Spleen (tissue), 7 donors: ENCODE measurements around the gene SULF2.

Source experiments
- CTCF ChIP-seq, 11 experiments: fragments of 200-600 bp in 7 of 11; fragments of 450-650 bp in 4 of 11; sonication (generic) in 4 of 11; IDR thresholded peaks in 8 of 11; conservative IDR thresholded peaks in 3 of 11; 1 replicate in 7 of 11; 2 replicates in 4 of 11; pipeline versions ENCODE4 v1.4.0 to v1.8.0; 2016 to 2021; ENCODE audit warnings: antibody characterized with exemption in 11 of 11, inconsistent platforms in 4 of 11, mild to moderate bottlenecking in 1 of 11
- POLR2AphosphoS5 ChIP-seq, 3 donors: sonication (generic); formaldehyde crosslinking; IDR thresholded peaks; one replicate each; pipeline ENCODE4 v1.5.1; 2017; ENCODE audit warnings: antibody characterized with exemption in 3 of 3
- donor health status: DM: no; HTN: no; CAD: no; lungs with moderate emphysema.
- donor health status: DM: no; HTN: no; CAD: no.
- donor health status: DM: no; HTN: no; CAD: no.

- TF ChIP-seq CTCF (IDR thresholded peaks at IDR 0.05 in 8 of 11, conservative IDR thresholded peaks at IDR 0.05 in 3 of 11) (no peak), POLR2AphosphoS5 (IDR thresholded peaks at IDR 0.05) (no peak)
Measured at GRCh38 chr20:47802975-47803374, 17.7 kb upstream of the SULF2 start.
